K562 (cell line): Measurements from ENCODE around the gene PDLIM7. TPM values are rescaled to one million over a fixed set of nuclear protein-coding genes. Genes with fewer than 3 reads are reported as not detected.

Experiments
- CGGBP1 ChIP-seq: fragments of 250-450 bp; sonication (Bioruptor Pico); IDR thresholded peaks from 2 replicates; pipeline ENCODE4 v1.9.0; 2021; ENCODE audit warnings: mild to moderate bottlenecking
- DACH1 ChIP-seq: fragments of 450-650 bp; IDR thresholded peaks from 2 replicates; pipeline ENCODE4 v1.6.1; 2018; ENCODE audit not compliant: partially characterized antibody
- E2F8 ChIP-seq: fragments of 450-650 bp; IDR thresholded peaks from 2 replicates; pipeline ENCODE4 v1.7.1; 2018; ENCODE audit warnings: mild to moderate bottlenecking, low read depth; ENCODE audit not compliant: partially characterized antibody
- ERF ChIP-seq: fragments of 450-650 bp; formaldehyde crosslinking; IDR thresholded peaks from 2 replicates; pipeline ENCODE4 v1.4.0; 2020; ENCODE audit warnings: mild to moderate bottlenecking, mixed read lengths
- ETS2 ChIP-seq: IDR thresholded peaks from 2 replicates; pipeline ENCODE4 v1.6.1; 2016; ENCODE audit warnings: borderline replicate concordance, missing genetic modification characterization, mild to moderate bottlenecking, moderate library complexity, missing compliant biosample characterization; ENCODE audit not compliant: poor library complexity, severe bottlenecking
- ILF3 ChIP-seq: fragments of 450-650 bp; IDR thresholded peaks from 2 replicates; pipeline ENCODE4 v1.6.1; 2018; ENCODE audit warnings: antibody characterized with exemption, mild to moderate bottlenecking, moderate library complexity, borderline replicate concordance
- MEF2D ChIP-seq: conservative IDR thresholded peaks from 2 replicates; pipeline ENCODE4 v1.6.1; 2016; ENCODE audit warnings: low read depth, missing genetic modification characterization, missing compliant biosample characterization
- MLLT1 ChIP-seq, 2 experiments: fragments of 450-650 bp; IDR thresholded peaks; 2 replicates each; pipeline ENCODE4 v1.6.1; 2016
- NCOA4 ChIP-seq: fragments of 450-650 bp; IDR thresholded peaks from 2 replicates; pipeline ENCODE4 v1.6.1; 2018; ENCODE audit warnings: mild to moderate bottlenecking; ENCODE audit not compliant: partially characterized antibody
- POLR2A ChIP-seq: fragments of 450-650 bp; conservative IDR thresholded peaks from 2 replicates; pipeline ENCODE4 v1.6.1; 2016
- SFPQ ChIP-seq: fragments of 200-400 bp; formaldehyde crosslinking; IDR thresholded peaks from 2 replicates; pipeline ENCODE4 v1.6.1; 2017; ENCODE audit warnings: mild to moderate bottlenecking, low read depth, low read length, moderate library complexity
- SIX5 ChIP-seq, 2 experiments: IDR thresholded peaks; 2 replicates each; pipeline ENCODE4 v1.6.1; 2011; ENCODE audit warnings: low read length in 2 of 2, borderline replicate concordance in 1 of 2, low read depth in 1 of 2, mild to moderate bottlenecking in 1 of 2, moderate library complexity in 1 of 2; ENCODE audit not compliant: insufficient read depth in 1 of 2
- SRSF7 ChIP-seq: fragments of 200-400 bp; formaldehyde crosslinking; optimal IDR thresholded peaks from 2 replicates; pipeline ENCODE3; 2017; ENCODE audit warnings: mild to moderate bottlenecking, low read depth, low read length
- STAT6 ChIP-seq: sonication (generic); formaldehyde crosslinking; IDR thresholded peaks from 2 replicates; pipeline ENCODE4 v1.8.1; 2023; ENCODE audit warnings: mild to moderate bottlenecking, missing genetic modification reagents
- XRCC3 ChIP-seq: fragments of 450-650 bp; IDR thresholded peaks from 2 replicates; pipeline ENCODE4 v1.6.1; 2017; ENCODE audit warnings: mild to moderate bottlenecking, moderate library complexity
- ZBED1 ChIP-seq: IDR thresholded peaks from 2 replicates; pipeline ENCODE4 v1.6.1; 2014
- ZC3H11A ChIP-seq: IDR thresholded peaks from 2 replicates; pipeline ENCODE4 v1.6.1; 2012; ENCODE audit warnings: low read depth, low read length, improper control_type of control experiment
- ZFX ChIP-seq: sonication (generic); formaldehyde crosslinking; IDR thresholded peaks from 2 replicates; pipeline ENCODE4 v1.8.0; 2022; ENCODE audit warnings: mild to moderate bottlenecking, missing genetic modification reagents, moderate library complexity
- ZKSCAN3 ChIP-seq: fragments of 250-450 bp; sonication (Bioruptor Pico); IDR thresholded peaks from 2 replicates; pipeline ENCODE4 v1.4.0; 2020
- ZNF212 ChIP-seq: fragments of 450-650 bp; formaldehyde crosslinking; IDR thresholded peaks from 2 replicates; pipeline ENCODE4 v1.4.0; 2020; ENCODE audit warnings: mild to moderate bottlenecking
- polyA plus RNA-seq, 8 experiments: library from polyadenylated mRNA; depleted of rRNA in 4 of 8; stranded (reverse) in 5 of 8; unstranded in 3 of 8; fragments of >200 nt; fragmentation: Nextera tagmentation in 2 of 8; fragmentation: Illumina TruSeq in 1 of 8; extraction: Ambion mirVana in 2 of 8; extraction: Trizol in 1 of 8; gene quantifications; 2 replicates each; pipeline versions ENCODE4 v1.2.1 to v1.2.3, GENCODE V29; 2011 to 2014; ENCODE audit warnings: inconsistent platforms in 1 of 8, missing spikeins in 1 of 8
- total RNA-seq, 7 experiments: library from RNA; depleted of rRNA in 6 of 7; stranded (reverse); fragments of >200 nt in 6 of 7; fragmentation: Illumina TruSeq in 2 of 7; extraction: Trizol in 2 of 7; gene quantifications; 2 replicates each; pipeline versions ENCODE4 v1.2.1 to v1.2.3, GENCODE V29; 2011 to 2021; ENCODE audit warnings: low replicate concordance in 1 of 7

PDLIM7 gene
- total and polyA plus RNA-seq, 9 of the 15 experiments (the other 6 are each of a cell fraction or from before 2014, with no cell fraction given): 2.1 to 124 (median 32.6) TPM

GRCh38 chr5:177455036-177455660 is 42.3 kb downstream of the PDLIM7 start (continued):
- no peak for TF ChIP-seq ZNF212
- TF ChIP-seq ETS2 (tag): peak; percentile 49
- no peak for TF ChIP-seq SRSF7
- TF ChIP-seq ERF (CRISPR knock-in tag): no peak
- TF ChIP-seq CGGBP1 (CRISPR knock-in tag): no peak
- TF ChIP-seq SIX5 (IDR thresholded peaks at IDR 0.05; ENCODE audit: borderline replicate concordance in 1 of 2, insufficient read depth in 1 of 2, low read depth in 1 of 2, low read length in 2 of 2): no peak
- TF ChIP-seq ZKSCAN3 (CRISPR knock-in tag): no peak
- peak; percentile 88; the same call in 1 of the 2 replicates for TF ChIP-seq ILF3
- no peak for TF ChIP-seq ZBED1
- TF ChIP-seq DACH1: no peak
- no peak for TF ChIP-seq MEF2D (tag)
- TF ChIP-seq POLR2A: peak; percentile 77
- no peak for TF ChIP-seq XRCC3
- peak; percentile 58 for TF ChIP-seq E2F8
- no peak for TF ChIP-seq NCOA4
- peak; percentile 75 for TF ChIP-seq ZFX (CRISPR knock-in tag)
- no peak for TF ChIP-seq MLLT1 (IDR thresholded peaks at IDR 0.05)
- no peak for TF ChIP-seq SFPQ
- TF ChIP-seq STAT6 (CRISPR knock-in tag): no peak; the same call in 1 of the 2 replicates
- no peak for TF ChIP-seq ZC3H11A
